Activated naive CD4-positive, alpha-beta T cell treated with anti-CD3 and anti-CD28 coated beads, Interleukin-2, amount 50 U/mL, for 24 hours (primary cell): ENCODE measurements around the gene ITPR3.

Source experiments
- H3K27ac Mint-ChIP-seq: one replicate; pipeline ENCODE4 v1.8.0; 2021; ENCODE audit warnings: mild to moderate bottlenecking, mixed read lengths
- H3K27me3 Mint-ChIP-seq: one replicate; pipeline ENCODE4 v1.8.0; 2021; ENCODE audit warnings: mixed read lengths
- H3K36me3 Mint-ChIP-seq: one replicate; pipeline ENCODE4 v1.8.0; 2021; ENCODE audit warnings: mixed read lengths
- H3K4me1 Mint-ChIP-seq: one replicate; pipeline ENCODE4 v1.8.0; 2021; ENCODE audit warnings: mixed read lengths
- H3K4me3 Mint-ChIP-seq: one replicate; pipeline ENCODE4 v1.8.0; 2021; ENCODE audit warnings: mild to moderate bottlenecking, mixed read lengths
- H3K9me3 Mint-ChIP-seq: one replicate; pipeline ENCODE4 v1.8.0; 2021; ENCODE audit warnings: mixed read lengths

The ITPR3 gene

GRCh38 chr6:33711140-33712129 is 90.3 kb downstream of the ITPR3 start, which contains the start of gene UQCC2:
Gene UQCC2 (minus strand): TSS chr6:33711700. CDS start chr6:33711686, 14 bp downstream.
- Mint-ChIP-seq H3K4me3 (peak within 1 kb of the TSS; percentile 98), H3K9me3 (no peaks in the 10 kb centered on the region), H3K27ac (peak within 1 kb of the TSS; percentile 99), H3K36me3 (peaks cover 16% of the 10 kb centered on the region), H3K4me1 (peaks cover 39% of the 10 kb centered on the region), H3K27me3 (no peaks in the 10 kb centered on the region)

DNA sequence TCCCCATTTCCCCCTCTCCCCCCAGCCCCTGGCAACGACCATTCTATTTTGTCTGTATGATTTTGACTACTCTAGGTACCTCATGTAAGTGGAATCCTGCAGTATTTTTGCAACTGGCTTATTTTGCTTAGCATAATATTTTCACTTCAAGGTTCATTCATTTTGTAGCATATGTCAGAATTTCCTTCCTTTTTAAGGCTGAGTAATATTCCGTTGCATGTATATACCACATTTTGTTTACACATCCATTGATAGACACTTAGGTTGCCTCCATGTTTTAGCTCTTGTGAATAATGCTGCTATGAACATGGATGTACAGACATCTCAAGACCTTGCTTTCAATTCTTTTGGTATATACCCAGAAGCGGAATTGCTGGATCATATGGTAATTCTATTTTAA is 91.8 kb downstream of the ITPR3 start:
- Mint-ChIP-seq H3K27me3 (no peaks in the 10 kb centered on the region), H3K36me3 (peaks cover 11% of the 10 kb centered on the region), H3K4me1 (peaks cover 33% of the 10 kb centered on the region), H3K9me3 (no peaks in the 10 kb centered on the region), H3K27ac (no peak overlapping the region), H3K4me3 (no peak overlapping the region)

GRCh38 chr6:33713786-33714185 is 92.7 kb downstream of the ITPR3 start:
- peaks cover 27% of the 10 kb centered on the region for H3K4me1 Mint-ChIP-seq
- H3K36me3 Mint-ChIP-seq: peaks cover 11% of the 10 kb centered on the region
- H3K27me3 Mint-ChIP-seq: no peaks in the 10 kb centered on the region
- no peak overlapping the region for H3K27ac Mint-ChIP-seq
- H3K9me3 Mint-ChIP-seq: no peaks in the 10 kb centered on the region
- H3K4me3 Mint-ChIP-seq: no peak overlapping the region

DNA sequence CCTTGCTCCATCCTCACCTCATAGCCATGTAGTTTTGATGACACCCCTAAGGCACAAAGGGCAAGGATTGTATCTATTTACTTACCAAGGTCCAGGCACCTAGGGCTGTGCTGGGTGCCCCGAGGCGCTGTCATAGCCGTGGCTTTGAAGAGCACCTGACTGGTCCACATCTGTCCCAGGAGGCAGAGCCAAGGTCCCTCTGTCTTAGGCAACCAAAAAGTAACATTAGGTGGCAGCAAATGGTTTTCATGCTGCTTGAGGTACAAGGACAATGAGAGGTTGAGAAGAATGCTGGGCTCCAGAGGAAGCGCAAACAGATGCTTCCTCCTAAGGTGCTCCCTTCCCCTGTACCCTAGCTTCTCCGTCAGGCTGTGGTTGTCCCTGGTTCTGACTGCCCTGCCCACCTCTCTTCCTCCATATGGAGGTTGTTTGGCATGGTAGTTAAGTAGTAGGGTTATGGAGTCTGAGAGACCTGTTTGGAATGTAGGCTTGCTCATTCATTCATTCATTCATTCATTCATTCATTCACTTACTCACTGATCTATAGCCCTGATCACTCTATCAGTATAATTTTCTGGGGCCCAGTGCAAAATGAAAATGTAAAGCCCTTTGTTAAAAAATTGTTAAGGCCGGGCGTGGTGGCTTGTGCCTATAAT is 93.4 kb downstream of the ITPR3 start:
- H3K27me3 Mint-ChIP-seq: no peaks in the 10 kb centered on the region
- H3K36me3 Mint-ChIP-seq: peaks cover 9% of the 10 kb centered on the region
- no peak overlapping the region for H3K4me3 Mint-ChIP-seq
- H3K9me3 Mint-ChIP-seq: no peaks in the 10 kb centered on the region
- no peak overlapping the region for H3K27ac Mint-ChIP-seq
- H3K4me1 Mint-ChIP-seq: peaks cover 21% of the 10 kb centered on the region

DNA sequence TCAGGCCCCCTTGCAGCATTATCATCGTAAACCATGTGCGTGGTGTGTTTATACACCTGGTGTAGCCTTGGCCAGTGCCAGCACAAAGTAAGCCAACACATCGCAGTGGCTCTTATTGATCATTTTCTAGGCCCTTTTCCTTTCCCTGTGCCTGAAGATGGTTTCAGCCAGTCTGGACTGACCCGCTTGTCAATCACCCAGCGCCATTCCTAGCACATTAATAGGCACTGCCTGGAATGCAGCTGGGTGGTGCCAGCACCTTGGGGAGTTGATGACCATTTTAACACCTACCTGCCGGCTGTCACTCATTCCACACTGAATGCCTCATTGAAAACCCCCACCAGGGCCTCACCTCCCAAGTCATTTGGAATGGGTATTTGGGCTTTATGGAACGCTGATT is 95.3 kb downstream of the ITPR3 start:
- no peaks in the 10 kb centered on the region for H3K9me3 Mint-ChIP-seq
- H3K4me3 Mint-ChIP-seq: no peak overlapping the region
- no peaks in the 10 kb centered on the region for H3K27me3 Mint-ChIP-seq
- no peak overlapping the region for H3K27ac Mint-ChIP-seq
- H3K36me3 Mint-ChIP-seq: no peaks in the 10 kb centered on the region
- peaks cover 8% of the 10 kb centered on the region for H3K4me1 Mint-ChIP-seq

DNA sequence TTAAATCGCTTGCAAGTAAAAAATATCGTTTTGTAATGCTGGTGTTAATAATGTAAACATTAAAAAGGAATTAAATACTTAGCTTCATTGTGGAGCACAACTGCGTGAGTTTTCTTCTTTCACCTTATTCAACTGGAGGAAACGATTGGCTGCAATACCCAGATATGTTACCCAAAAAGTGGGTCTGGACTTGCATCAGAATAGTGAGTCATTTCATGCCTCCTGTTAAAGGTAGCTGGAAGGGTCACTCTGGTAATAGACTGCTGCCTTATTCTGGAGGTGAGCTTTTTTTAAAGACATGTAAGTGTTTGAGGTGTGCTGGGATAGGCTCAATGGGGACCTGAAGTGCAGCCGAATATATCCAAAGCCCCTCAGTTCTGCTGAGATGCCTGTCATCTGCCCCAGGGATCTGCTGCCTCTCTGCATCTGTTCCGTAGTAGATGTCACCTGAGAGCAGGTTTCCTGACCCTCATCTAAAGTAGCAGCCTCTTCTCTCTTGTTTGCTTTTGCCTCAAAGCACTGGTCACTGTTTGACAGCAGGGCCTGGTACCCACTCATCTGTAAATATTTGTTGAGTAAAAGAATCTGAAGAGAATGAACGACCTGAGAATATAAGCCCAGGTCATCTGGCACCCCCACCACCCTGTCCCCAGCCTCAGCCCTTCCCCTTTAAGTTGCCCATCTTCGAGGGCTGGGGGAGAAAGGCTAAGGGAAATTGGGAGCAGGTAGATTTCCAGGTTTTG is 95.9 kb downstream of the ITPR3 start:
- Mint-ChIP-seq H3K27me3 (no peaks in the 10 kb centered on the region), H3K4me3 (no peak overlapping the region), H3K36me3 (no peaks in the 10 kb centered on the region), H3K4me1 (peaks cover 2% of the 10 kb centered on the region), H3K9me3 (no peaks in the 10 kb centered on the region), H3K27ac (no peak overlapping the region)

DNA sequence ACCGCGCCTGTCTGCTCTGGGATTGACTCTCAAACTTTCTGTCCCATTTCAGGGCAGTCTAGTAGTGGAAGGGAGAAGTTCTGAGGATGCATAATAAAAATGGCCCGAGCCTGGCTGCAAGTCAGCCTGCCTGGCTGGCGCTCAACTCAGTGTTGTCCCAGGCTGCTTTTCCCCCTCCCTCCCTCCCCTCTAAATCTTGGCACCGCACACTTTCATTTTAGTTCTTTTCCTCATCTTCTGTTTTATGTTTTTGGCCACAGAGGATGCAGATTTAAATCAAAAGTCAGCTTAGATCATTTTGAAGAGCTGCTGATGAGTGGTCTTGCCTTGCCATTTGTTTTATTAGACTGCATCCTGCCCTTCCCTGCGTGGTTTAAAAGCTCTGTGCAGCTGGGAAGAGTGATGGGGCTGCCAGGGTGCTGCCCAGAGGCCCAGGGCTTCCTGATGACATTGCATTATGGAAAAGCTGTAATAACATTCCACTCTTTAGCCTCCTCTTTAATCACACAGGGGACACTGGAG is 96.9 kb downstream of the ITPR3 start:
- H3K4me3 Mint-ChIP-seq: no peak overlapping the region
- H3K27me3 Mint-ChIP-seq: no peaks in the 10 kb centered on the region
- peaks cover 4% of the 10 kb centered on the region for H3K4me1 Mint-ChIP-seq
- H3K9me3 Mint-ChIP-seq: no peaks in the 10 kb centered on the region
- no peaks in the 10 kb centered on the region for H3K36me3 Mint-ChIP-seq
- no peak overlapping the region for H3K27ac Mint-ChIP-seq

GRCh38 chr6:33718713-33719112 is 97.6 kb downstream of the ITPR3 start:
- H3K9me3 Mint-ChIP-seq: no peaks in the 10 kb centered on the region
- H3K4me3 Mint-ChIP-seq: no peak overlapping the region
- H3K27ac Mint-ChIP-seq: no peak overlapping the region
- peaks cover 11% of the 10 kb centered on the region for H3K4me1 Mint-ChIP-seq
- H3K27me3 Mint-ChIP-seq: no peaks in the 10 kb centered on the region
- H3K36me3 Mint-ChIP-seq: no peaks in the 10 kb centered on the region

DNA sequence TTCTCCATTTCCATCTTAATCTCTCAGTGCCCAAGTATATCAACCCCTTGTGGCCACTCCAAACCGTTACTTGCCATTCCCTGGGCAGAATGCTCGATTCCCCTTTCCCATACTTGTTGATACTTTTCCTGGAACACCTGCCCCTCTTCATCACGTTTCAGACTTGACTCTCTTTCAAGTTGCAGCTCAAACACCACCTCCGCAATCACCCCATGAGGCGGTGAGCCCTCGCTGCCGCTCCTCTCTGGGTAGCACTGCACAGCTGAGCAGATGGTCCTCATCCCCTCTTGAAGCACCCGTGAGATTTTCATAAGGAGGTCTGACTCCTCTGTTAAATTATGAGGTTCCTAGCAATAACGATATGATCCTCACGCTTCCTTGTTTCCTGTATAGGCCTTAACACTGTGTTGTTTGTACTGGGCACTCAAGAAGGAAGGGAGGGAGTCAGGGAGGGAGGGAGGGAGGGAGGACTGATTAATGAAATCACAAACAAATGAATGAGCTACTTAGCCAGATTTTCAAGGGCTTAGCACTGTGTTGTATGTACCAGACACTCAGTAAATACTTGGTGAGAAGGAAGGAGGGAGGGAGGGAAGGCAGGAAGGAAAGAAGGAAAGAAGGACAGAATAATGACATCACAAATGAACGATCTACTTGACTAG is 98.3 kb downstream of the ITPR3 start:
- Mint-ChIP-seq H3K4me3 (no peak overlapping the region), H3K27ac (no peak overlapping the region), H3K9me3 (no peaks in the 10 kb centered on the region), H3K4me1 (peaks cover 19% of the 10 kb centered on the region), H3K36me3 (no peaks in the 10 kb centered on the region), H3K27me3 (no peaks in the 10 kb centered on the region)

DNA sequence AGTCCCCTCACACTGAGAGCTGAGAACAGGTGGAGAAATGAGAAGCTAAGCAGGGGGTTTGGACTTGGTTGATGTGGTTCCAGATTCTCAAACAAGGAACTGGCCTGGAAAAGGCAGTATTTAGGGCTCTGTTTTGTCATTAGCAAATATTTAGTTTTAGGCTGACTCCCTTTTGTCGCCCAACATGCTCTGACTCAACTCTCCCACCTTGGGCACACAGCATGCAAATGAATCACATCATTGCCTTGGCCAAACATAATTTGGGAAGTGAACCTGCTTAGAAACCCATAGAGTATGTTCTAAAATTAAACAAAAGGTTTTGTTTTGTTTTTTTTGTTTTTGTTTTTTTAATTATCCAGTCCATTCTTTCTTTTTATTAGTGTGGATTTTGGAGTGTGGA is 99.9 kb downstream of the ITPR3 start:
- Mint-ChIP-seq H3K36me3 (no peaks in the 10 kb centered on the region), H3K4me3 (no peak overlapping the region), H3K9me3 (no peaks in the 10 kb centered on the region), H3K27me3 (no peaks in the 10 kb centered on the region), H3K27ac (no peak overlapping the region), H3K4me1 (peaks cover 29% of the 10 kb centered on the region)

GRCh38 chr6:33721508-33721907 is 100.4 kb downstream of the ITPR3 start:
- H3K9me3 Mint-ChIP-seq: no peaks in the 10 kb centered on the region
- no peaks in the 10 kb centered on the region for H3K36me3 Mint-ChIP-seq
- no peak overlapping the region for H3K4me3 Mint-ChIP-seq
- peaks cover 29% of the 10 kb centered on the region for H3K4me1 Mint-ChIP-seq
- H3K27ac Mint-ChIP-seq: no peak overlapping the region
- H3K27me3 Mint-ChIP-seq: no peaks in the 10 kb centered on the region

- H3K27ac Mint-ChIP-seq: no peak overlapping the region
- H3K4me3 Mint-ChIP-seq: no peak overlapping the region
These were observed 101.0 kb downstream of the ITPR3 start for GRCh38 chr6:33722103-33722623.

DNA sequence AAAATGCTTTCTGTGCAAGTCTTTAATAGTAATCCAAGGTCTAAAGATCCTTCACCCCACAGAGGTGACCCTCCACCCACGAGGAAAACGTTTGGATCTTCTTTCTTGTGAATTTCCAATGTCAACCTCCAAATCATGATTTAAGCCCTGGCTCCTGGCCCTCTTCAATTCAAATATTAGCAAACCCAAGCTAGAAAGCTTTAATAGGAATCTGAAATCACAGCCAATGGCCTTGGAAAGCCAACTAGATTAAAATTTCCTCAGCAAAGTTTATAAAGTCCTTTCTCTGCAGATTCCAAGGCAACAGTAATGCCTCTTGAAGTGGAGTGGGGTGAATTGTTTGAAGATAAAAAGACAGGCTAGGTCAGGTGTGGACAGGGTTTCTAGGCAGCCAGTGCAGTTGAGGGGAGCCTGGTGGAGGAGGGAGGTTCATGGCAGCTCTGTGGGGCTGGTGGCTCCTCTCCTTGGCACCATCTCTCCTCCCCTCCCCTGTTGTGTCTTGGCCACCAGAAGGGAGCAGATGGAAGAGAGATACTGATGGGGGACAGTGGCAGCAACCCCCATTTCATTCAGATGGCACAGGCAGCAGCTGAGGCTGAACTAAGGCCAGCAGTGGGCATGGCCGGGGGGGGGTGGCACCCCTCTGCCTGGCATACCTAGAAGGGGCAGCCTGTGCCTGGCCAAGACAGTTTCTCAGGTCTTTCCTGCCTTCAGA is 102.4 kb downstream of the ITPR3 start:
- H3K27me3 Mint-ChIP-seq: no peaks in the 10 kb centered on the region
- H3K27ac Mint-ChIP-seq: peak overlapping the region; percentile 48
- no peaks in the 10 kb centered on the region for H3K9me3 Mint-ChIP-seq
- peaks cover 29% of the 10 kb centered on the region for H3K4me1 Mint-ChIP-seq
- H3K36me3 Mint-ChIP-seq: no peaks in the 10 kb centered on the region
- H3K4me3 Mint-ChIP-seq: peak overlapping the region; percentile 67

More at GRCh38 chr6:33722103-33722623, 101.0 kb downstream of the ITPR3 start:
- H3K36me3 Mint-ChIP-seq: no peaks in the 10 kb centered on the region
- no peaks in the 10 kb centered on the region for H3K27me3 Mint-ChIP-seq
- no peaks in the 10 kb centered on the region for H3K9me3 Mint-ChIP-seq
- peaks cover 29% of the 10 kb centered on the region for H3K4me1 Mint-ChIP-seq
